Glutamatergic neuron (in vitro differentiated cells): ENCODE measurements around the gene ELL2. TPM values are rescaled to one million over a fixed set of nuclear protein-coding genes. Genes with fewer than 3 reads are reported as not detected.
A peak's percentile ranks its signal among the peaks of the same experiment; 100 is the strongest.

Experiments
- DNase-seq: peaks from one replicate; pipeline ENCODE4 v3.0.0; 2022
- H3K27ac Mint-ChIP-seq: one replicate; pipeline ENCODE4 v1.8.0; 2020; ENCODE audit warnings: mild to moderate bottlenecking, mixed read lengths, inconsistent platforms; ENCODE audit not compliant: unreplicated experiment
- H3K27me3 Mint-ChIP-seq: one replicate; pipeline ENCODE4 v1.8.0; 2020; ENCODE audit warnings: mild to moderate bottlenecking, moderate library complexity, mixed read lengths, inconsistent platforms; ENCODE audit not compliant: unreplicated experiment
- H3K36me3 Mint-ChIP-seq: one replicate; pipeline ENCODE4 v1.8.0; 2020; ENCODE audit warnings: mild to moderate bottlenecking, mixed read lengths, inconsistent platforms; ENCODE audit not compliant: unreplicated experiment
- H3K4me1 Mint-ChIP-seq: one replicate; pipeline ENCODE4 v1.8.0; 2020; ENCODE audit warnings: mild to moderate bottlenecking, low read depth, mixed read lengths, inconsistent platforms; ENCODE audit not compliant: unreplicated experiment
- H3K4me3 Mint-ChIP-seq: one replicate; pipeline ENCODE4 v1.8.0; 2020; ENCODE audit warnings: mild to moderate bottlenecking, mixed read lengths, inconsistent platforms; ENCODE audit not compliant: unreplicated experiment
- H3K9me3 Mint-ChIP-seq: one replicate; pipeline ENCODE4 v1.8.0; 2020; ENCODE audit warnings: mild to moderate bottlenecking, moderate library complexity, mixed read lengths, inconsistent platforms; ENCODE audit not compliant: unreplicated experiment
- total RNA-seq: library from RNA; stranded (reverse); fragmentation: NEBNext Ultra II Directional; extraction: Animal tissue kit (Norgen Biotek cat#: 25700); gene quantifications from one replicate; pipeline ENCODE4 v1.2.1, GENCODE V29; 2021; ENCODE audit not compliant: unreplicated experiment
- TF ChIP-seq, protein P1 (sequence below): fragments of 200-600 bp; sonication (generic); IDR thresholded peaks from one replicate; pipeline ENCODE4 v1.5.0; 2021; ENCODE audit not compliant: partially characterized antibody, unreplicated experiment

ELL2 gene
- total RNA-seq, 1 donor from 2014 or later: 97.0 TPM

DNA sequence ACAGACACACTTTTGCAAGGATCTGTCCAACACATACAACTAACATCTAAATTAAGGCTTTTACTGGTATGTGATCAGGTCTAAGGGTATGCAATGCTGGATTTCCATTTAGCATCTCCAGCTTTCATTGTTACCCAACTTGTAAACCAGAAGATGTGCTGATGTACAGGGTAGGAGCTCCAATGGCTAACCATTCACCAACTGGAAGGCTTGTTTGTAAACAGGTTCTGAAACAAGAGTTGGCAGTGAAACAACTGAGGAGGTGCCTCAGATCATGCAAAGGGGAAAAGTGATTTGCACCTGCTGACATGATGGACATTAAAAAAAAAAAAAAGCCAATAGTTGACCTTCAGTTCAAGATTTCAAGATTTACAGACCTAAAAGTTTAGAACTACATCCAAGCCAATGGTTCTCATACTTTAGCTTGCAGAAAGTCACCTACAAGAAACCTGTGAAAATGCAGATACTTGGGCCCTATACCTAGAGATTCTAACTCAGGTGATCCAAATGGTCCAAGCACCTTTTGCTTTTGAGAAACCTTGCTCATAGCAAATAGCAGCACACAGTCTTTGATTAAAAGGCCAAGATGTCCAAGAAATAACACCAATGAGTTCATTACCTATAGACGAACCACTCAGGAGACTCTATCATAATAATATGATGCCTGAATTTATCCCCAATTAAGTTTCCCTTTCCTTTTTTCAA, 75.2 kb downstream of the ELL2 start:
- Mint-ChIP-seq H3K4me1 (peaks cover 29% of the 10 kb centered on the region), H3K9me3 (peaks cover 13% of the 10 kb centered on the region), H3K27me3 (peaks cover 5% of the 10 kb centered on the region), H3K36me3 (no peaks in the 10 kb centered on the region), H3K4me3 (no peak overlapping the region), H3K27ac (no peak overlapping the region)
- no peak for DNase-seq
- TF ChIP-seq, protein P1, sequence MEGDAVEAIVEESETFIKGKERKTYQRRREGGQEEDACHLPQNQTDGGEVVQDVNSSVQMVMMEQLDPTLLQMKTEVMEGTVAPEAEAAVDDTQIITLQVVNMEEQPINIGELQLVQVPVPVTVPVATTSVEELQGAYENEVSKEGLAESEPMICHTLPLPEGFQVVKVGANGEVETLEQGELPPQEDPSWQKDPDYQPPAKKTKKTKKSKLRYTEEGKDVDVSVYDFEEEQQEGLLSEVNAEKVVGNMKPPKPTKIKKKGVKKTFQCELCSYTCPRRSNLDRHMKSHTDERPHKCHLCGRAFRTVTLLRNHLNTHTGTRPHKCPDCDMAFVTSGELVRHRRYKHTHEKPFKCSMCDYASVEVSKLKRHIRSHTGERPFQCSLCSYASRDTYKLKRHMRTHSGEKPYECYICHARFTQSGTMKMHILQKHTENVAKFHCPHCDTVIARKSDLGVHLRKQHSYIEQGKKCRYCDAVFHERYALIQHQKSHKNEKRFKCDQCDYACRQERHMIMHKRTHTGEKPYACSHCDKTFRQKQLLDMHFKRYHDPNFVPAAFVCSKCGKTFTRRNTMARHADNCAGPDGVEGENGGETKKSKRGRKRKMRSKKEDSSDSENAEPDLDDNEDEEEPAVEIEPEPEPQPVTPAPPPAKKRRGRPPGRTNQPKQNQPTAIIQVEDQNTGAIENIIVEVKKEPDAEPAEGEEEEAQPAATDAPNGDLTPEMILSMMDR: no peak

DNA sequence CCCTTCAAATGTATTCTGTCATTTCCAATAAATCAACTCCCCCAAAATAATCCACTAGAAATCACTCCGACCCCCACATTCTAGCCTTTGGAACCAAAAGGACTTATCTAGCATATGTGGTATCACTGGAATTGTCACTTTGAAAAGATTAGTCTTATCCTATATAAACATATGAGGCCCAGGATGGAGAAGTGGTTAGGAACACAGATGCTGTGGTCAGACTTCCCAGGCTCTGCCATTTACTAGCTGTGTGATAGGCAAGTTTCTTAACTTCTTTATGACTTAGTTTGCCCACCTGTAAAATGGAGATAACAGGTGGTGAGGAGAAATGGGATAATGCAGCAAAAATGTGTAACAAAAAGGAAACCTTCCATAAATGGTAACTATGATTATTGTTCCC, 77.1 kb downstream of the ELL2 start:
- Mint-ChIP-seq H3K4me3 (no peak overlapping the region), H3K9me3 (peaks cover 9% of the 10 kb centered on the region), H3K36me3 (no peaks in the 10 kb centered on the region), H3K27me3 (peaks cover 4% of the 10 kb centered on the region), H3K27ac (peak overlapping the region; percentile 49), H3K4me1 (peaks cover 20% of the 10 kb centered on the region)
- TF ChIP-seq, protein P1: no peak
- DNase-seq: no peak

GRCh38 chr5:95884017-95884325, 77.7 kb downstream of the ELL2 start:
- Mint-ChIP-seq H3K4me1 (peaks cover 20% of the 10 kb centered on the region), H3K4me3 (no peak overlapping the region)

DNA sequence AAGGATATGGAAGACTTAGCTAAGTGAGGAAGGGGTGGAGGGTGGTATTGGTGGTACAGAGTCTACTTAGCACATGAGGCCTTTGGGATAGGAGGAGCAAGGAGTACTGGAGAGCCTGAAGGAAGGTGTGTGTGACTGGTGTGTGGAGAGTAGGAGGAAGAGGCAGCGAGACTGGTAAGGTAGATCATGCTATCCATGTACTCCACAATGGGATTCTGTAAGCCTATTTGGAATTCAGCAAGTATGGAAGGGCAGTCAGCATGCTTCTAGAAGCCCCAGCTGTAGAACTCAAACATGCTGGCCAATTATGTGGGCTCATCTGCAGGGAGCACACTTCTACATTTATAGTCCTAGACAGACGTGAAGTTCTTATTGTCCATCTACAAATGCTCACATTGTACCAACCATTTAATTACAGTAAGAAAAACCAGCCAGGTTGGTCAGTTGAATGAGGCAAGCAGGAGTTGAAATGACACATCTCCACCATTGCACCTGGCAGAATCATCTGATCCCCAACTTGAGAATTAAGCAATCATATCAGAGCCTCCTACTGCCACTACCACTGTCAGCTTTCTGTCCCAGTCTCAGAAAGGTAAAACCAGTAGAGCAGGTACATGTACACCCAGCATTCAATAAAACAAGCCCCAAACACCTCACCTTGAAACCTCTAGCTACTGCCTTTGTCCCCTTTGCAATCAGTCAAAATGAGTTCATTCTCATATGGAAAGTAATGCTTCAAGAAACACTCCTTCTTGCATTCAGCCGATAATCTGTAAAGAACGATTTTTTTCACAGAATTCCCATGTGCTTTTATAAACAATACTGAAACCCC, 78.2 kb downstream of the ELL2 start:
- TF ChIP-seq, protein P1: no peak
- H3K4me1 Mint-ChIP-seq: peaks cover 20% of the 10 kb centered on the region
- no peak for DNase-seq
- no peak overlapping the region for H3K4me3 Mint-ChIP-seq
- no peaks in the 10 kb centered on the region for H3K36me3 Mint-ChIP-seq
- H3K27me3 Mint-ChIP-seq: peaks cover 6% of the 10 kb centered on the region
- H3K27ac Mint-ChIP-seq: peak overlapping the region; percentile 49
- peaks cover 5% of the 10 kb centered on the region for H3K9me3 Mint-ChIP-seq

More at GRCh38 chr5:95884017-95884325, 77.7 kb downstream of the ELL2 start:
- Mint-ChIP-seq H3K9me3 (peaks cover 7% of the 10 kb centered on the region), H3K36me3 (no peaks in the 10 kb centered on the region), H3K27me3 (peaks cover 4% of the 10 kb centered on the region), H3K27ac (peak overlapping the region; percentile 49)
- no peak for DNase-seq
- TF ChIP-seq, protein P1: no peak

DNA sequence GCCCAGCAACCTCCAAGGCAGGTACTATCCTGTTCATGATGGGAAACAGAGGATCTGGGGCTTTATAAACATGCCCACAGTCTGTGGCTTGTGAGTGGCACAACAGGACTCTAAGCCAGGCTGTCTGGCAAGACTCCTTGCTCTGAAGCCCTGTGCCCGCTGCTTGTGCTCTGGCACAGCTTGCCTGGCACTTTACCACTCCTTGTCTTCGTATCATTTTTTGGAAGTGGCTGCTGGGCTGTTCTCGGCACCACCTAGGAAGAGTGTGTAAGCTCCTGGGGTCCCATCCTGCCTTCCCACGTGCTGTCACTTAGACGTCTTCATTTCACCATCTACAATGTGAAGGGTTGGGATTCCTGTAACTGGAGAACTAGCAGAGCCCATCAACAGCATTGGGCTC, 79.8 kb downstream of the ELL2 start:
- no peaks in the 10 kb centered on the region for H3K36me3 Mint-ChIP-seq
- H3K4me1 Mint-ChIP-seq: peaks cover 20% of the 10 kb centered on the region
- TF ChIP-seq, protein P1: no peak
- DNase-seq: no peak
- H3K27me3 Mint-ChIP-seq: peaks cover 7% of the 10 kb centered on the region
- H3K9me3 Mint-ChIP-seq: peaks cover 5% of the 10 kb centered on the region
- H3K27ac Mint-ChIP-seq: no peak overlapping the region
- no peak overlapping the region for H3K4me3 Mint-ChIP-seq
